HG03045 (cell line): ENCODE measurements around the gene SCN2A.

ENCODE experiments used
- ATAC-seq: cut with Tn5 transposase; IDR thresholded peaks from one replicate; pipeline ENCODE4 v1.9.1; 2021; ENCODE audit warnings: mild to moderate bottlenecking, moderate library complexity; ENCODE audit not compliant: unreplicated experiment

The SCN2A gene

GRCh38 chr2:165410276-165410675 lies 171.1 kb downstream of the SCN2A start:
- no peak for ATAC-seq

DNA sequence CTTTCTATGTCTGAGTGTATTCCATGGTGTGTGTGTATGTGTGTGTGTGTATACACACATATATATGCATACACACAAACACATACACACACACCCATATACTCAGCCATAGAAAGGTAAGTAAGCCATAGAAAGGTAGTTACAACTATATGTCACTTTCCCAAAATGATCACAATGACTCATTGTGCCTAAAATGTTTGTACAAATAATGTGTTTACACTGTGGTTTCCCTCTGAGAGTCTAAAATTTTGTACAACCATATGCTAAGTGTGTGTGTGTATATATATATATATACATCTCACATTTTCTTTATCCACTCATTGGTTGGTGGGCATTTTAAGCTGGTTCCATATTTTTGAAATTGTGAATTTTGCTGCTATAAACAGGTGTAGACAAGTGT lies 175.0 kb downstream of the SCN2A start:
- no peak for ATAC-seq

- no peak for ATAC-seq
Observed at GRCh38 chr2:165417009-165417408, 177.8 kb downstream of the SCN2A start.

- no peak for ATAC-seq
Observed at GRCh38 chr2:165420231-165420630, 181.0 kb downstream of the SCN2A start.

- no peak for ATAC-seq
Observed at GRCh38 chr2:165423081-165423480, 183.9 kb downstream of the SCN2A start.

- no peak for ATAC-seq
Observed at GRCh38 chr2:165425556-165425955, 186.3 kb downstream of the SCN2A start.

DNA sequence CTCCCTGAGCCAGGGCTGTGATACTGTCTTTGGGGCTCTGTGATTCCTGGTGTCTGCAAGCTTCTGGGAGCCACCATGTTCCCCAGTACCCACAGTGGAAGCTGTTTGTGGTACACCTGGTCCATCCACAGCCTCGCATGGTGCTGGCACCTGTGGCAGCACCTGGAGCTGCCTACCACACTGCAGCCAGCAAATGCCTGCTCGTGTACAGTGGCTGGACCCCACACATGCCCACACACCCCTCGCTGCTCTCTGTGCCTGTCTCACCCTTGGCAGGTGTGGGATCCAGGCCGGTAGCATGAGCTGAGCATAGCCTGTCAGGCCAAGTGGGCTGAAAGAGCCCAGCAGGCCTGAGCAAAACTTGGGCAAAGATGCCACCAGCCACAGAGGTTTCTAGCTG lies 188.5 kb downstream of the SCN2A start:
- no peak for ATAC-seq

GRCh38 chr2:165428926-165429325 lies 189.7 kb downstream of the SCN2A start:
- no peak for ATAC-seq

DNA sequence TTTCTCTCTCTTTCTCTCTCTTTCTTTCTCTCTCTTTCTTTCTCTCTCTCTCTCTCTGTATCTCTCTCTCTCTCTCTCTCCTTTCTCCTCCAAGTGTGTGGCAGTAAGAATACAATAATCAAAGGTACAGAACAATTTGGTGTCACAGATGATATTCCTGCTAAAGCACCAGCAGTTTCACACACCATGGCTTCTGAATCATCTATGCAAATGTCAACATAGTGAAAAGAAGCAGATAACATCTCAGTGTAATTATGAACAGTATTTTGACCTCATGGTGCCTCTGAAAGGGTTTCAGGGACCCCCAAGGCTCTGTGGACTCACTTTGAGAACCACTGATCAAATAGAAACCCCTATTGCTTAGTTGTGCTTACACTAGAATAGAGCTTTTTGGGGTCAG lies 191.8 kb downstream of the SCN2A start:
- no peak for ATAC-seq

- ATAC-seq, result no peak
Observed at GRCh38 chr2:165432234-165432966, 193.2 kb downstream of the SCN2A start.

DNA sequence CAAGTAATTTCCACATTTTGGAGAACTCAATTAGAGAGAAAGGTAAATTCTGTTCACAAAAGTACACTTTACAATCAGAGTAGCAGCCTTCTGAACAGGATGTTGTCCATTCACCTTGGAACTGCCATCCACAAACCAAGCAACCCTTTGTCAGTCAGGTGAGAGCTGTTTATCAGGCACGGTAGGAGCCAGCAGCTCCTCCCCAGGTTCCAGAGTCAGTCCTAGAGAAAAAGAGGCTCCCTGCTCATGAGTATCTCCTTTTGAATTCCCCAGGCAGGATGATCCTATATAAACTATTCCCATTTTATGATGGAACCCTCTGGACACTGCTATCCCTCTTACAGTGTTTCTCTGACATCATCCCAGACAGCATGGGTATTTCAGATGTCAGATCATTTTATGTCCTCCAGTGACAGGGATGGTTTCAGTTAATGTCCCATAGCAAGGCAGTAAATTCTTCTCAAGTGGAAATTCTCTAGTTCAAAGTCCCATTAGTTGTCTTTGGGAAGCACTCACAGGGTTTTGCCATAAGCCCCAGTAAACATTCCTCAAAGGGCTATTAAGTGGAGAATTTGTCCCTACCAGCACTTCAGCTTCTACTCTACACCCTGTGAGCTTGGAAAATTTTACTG lies 195.8 kb downstream of the SCN2A start:
- no peak for ATAC-seq

GRCh38 chr2:165435611-165436010 lies 196.4 kb downstream of the SCN2A start:
- no peak for ATAC-seq

DNA sequence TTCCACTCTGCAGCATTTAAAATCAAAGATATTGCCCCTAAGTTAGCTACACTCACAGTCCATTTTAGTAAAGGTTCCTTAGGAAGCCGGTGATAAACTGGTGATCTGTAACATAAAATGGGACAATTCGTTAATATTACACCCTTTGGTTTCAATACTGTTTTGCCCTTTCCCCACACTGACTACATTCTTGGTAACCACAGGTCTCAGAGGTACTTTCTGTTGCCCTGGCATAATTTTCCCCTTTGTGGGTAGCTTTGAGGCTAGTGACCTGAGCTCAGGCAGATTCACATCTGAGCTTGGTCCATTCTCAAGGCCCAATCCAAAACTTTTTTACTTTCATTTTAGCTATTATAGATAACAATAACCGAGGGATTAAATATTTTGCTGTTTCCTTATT lies 197.3 kb downstream of the SCN2A start:
- no peak for ATAC-seq

- ATAC-seq, result no peak
Observed at GRCh38 chr2:165440367-165440766, 201.2 kb downstream of the SCN2A start.
